H9 (cell line): Measurements from ENCODE around the gene KCNMA1. TPM values are rescaled to one million over a fixed set of nuclear protein-coding genes. Genes with fewer than 3 reads are reported as not detected.

Source experiments
- DNase-seq: peaks from one replicate; pipeline ENCODE4 v3.0.0-alpha.2; 2017
- H2AFZ ChIP-seq: one replicate; pipeline ENCODE4 v1.6.1; 2013; ENCODE audit warnings: mild to moderate bottlenecking, low read length, control low read depth, moderate library complexity
- H2AK5ac ChIP-seq: 2 replicates; pipeline ENCODE4 v1.6.1; 2013; ENCODE audit warnings: low read length, control low read depth, mixed read lengths; ENCODE audit not compliant: insufficient read length
- H2BK120ac ChIP-seq: one replicate; pipeline ENCODE4 v1.6.1; 2013; ENCODE audit warnings: low read depth, mild to moderate bottlenecking, low read length, control low read depth, inconsistent platforms; ENCODE audit not compliant: poor library complexity, severe bottlenecking
- H2BK12ac ChIP-seq: 2 replicates; pipeline ENCODE4 v1.6.1; 2013; ENCODE audit warnings: low read length, control low read depth, mixed read lengths, low read depth; ENCODE audit not compliant: insufficient read length
- H2BK15ac ChIP-seq: 2 replicates; pipeline ENCODE4 v1.6.1; 2013; ENCODE audit warnings: low read depth, low read length, control low read depth
- H2BK20ac ChIP-seq: one replicate; pipeline ENCODE4 v1.6.1; 2013; ENCODE audit warnings: low read depth, mild to moderate bottlenecking, low read length, control low read depth, inconsistent platforms; ENCODE audit not compliant: poor library complexity, severe bottlenecking
- H2BK5ac ChIP-seq: 2 replicates; pipeline ENCODE4 v1.6.1; 2013; ENCODE audit warnings: low read length, control low read depth, mixed read lengths; ENCODE audit not compliant: insufficient read length
- H3K14ac ChIP-seq: 2 replicates; pipeline ENCODE4 v1.6.1; 2013; ENCODE audit warnings: low read length, control low read depth; ENCODE audit not compliant: insufficient read depth
- H3K18ac ChIP-seq: 2 replicates; pipeline ENCODE4 v1.6.1; 2013; ENCODE audit warnings: low read depth, mild to moderate bottlenecking, mixed read lengths, low read length, control low read depth; ENCODE audit not compliant: insufficient read length
- H3K23ac ChIP-seq: 2 replicates; pipeline ENCODE4 v1.6.1; 2013; ENCODE audit warnings: low read length, control low read depth, mixed read lengths, low read depth; ENCODE audit not compliant: insufficient read length
- H3K23me2 ChIP-seq: 2 replicates; pipeline ENCODE4 v1.6.1; 2013; ENCODE audit warnings: low read depth, mild to moderate bottlenecking, mixed read lengths, low read length, control low read depth; ENCODE audit not compliant: insufficient read length, poor library complexity, severe bottlenecking
- H3K27ac ChIP-seq: 2 replicates; pipeline ENCODE4 v1.5.1; 2013; ENCODE audit warnings: low read length, control low read depth, mixed read lengths, low read depth; ENCODE audit not compliant: insufficient read length
- H3K27me3 ChIP-seq: 2 replicates; pipeline ENCODE4 v1.6.1; 2013; ENCODE audit warnings: low read length, control low read depth, inconsistent platforms; ENCODE audit not compliant: insufficient read depth
- H3K4ac ChIP-seq: 2 replicates; pipeline ENCODE4 v1.6.1; 2013; ENCODE audit warnings: low read depth, mild to moderate bottlenecking, control low read depth, inconsistent platforms, low read length, moderate library complexity
- H3K4me1 ChIP-seq: 2 replicates; pipeline ENCODE4 v1.6.1; 2013; ENCODE audit warnings: low read length, control low read depth, inconsistent platforms; ENCODE audit not compliant: insufficient read depth
- H3K4me2 ChIP-seq: 2 replicates; pipeline ENCODE4 v1.6.1; 2013; ENCODE audit warnings: low read length, control low read depth, mixed read lengths; ENCODE audit not compliant: insufficient read length, insufficient read depth
- H3K56ac ChIP-seq: 2 replicates; pipeline ENCODE4 v1.6.1; 2013; ENCODE audit warnings: low read depth, mild to moderate bottlenecking, mixed read lengths, low read length, control low read depth; ENCODE audit not compliant: insufficient read length
- H3K79me1 ChIP-seq: 2 replicates; pipeline ENCODE4 v1.6.1; 2013; ENCODE audit warnings: low read depth, mild to moderate bottlenecking, moderate library complexity, low read length, control low read depth, inconsistent platforms; ENCODE audit not compliant: insufficient read depth, poor library complexity, severe bottlenecking
- H3K79me2 ChIP-seq: 2 replicates; pipeline ENCODE4 v1.6.1; 2013; ENCODE audit warnings: low read length, control low read depth, inconsistent platforms; ENCODE audit not compliant: insufficient read depth
- H3K9ac ChIP-seq: 2 replicates; pipeline ENCODE4 v1.6.1; 2013; ENCODE audit warnings: low read length, control low read depth, mixed read lengths; ENCODE audit not compliant: insufficient read length; ENCODE audit errors: extremely low read depth
- H3K9me3 ChIP-seq: one replicate; pipeline ENCODE4 v1.6.1; 2013; ENCODE audit warnings: low read depth, low read length, inconsistent platforms; ENCODE audit not compliant: control insufficient read depth
- H3T11ph ChIP-seq: one replicate; pipeline ENCODE4 v1.6.1; 2013; ENCODE audit warnings: mild to moderate bottlenecking, low read length, control low read depth, inconsistent platforms
- H4K20me1 ChIP-seq: one replicate; pipeline ENCODE4 v1.6.1; 2013; ENCODE audit not compliant: control insufficient read depth, insufficient read length, insufficient read depth
- H4K5ac ChIP-seq: 2 replicates; pipeline ENCODE4 v1.6.1; 2013; ENCODE audit warnings: low read depth, mild to moderate bottlenecking, mixed read lengths, low read length, control low read depth; ENCODE audit not compliant: insufficient read length
- H4K8ac ChIP-seq: replicated peaks from 2 replicates; pipeline ENCODE4 v1.6.1; 2013; ENCODE audit warnings: low read length, control low read depth, mixed read lengths, low read depth; ENCODE audit not compliant: insufficient read length
- H4K91ac ChIP-seq: 2 replicates; pipeline ENCODE4 v1.6.1; 2013; ENCODE audit warnings: low read depth, mild to moderate bottlenecking, moderate library complexity, mixed read lengths, low read length, control low read depth; ENCODE audit not compliant: insufficient read length
- H3K27ac Mint-ChIP-seq, 3 experiments: 2 replicates in 2 of 3; 3 replicates in 1 of 3; pipeline ENCODE4 v1.8.0; 2020 to 2021; ENCODE audit warnings: mixed read lengths in 3 of 3, mild to moderate bottlenecking in 1 of 3, moderate library complexity in 1 of 3
- H3K27me3 Mint-ChIP-seq: 2 replicates; pipeline ENCODE4 v1.8.0; 2021; ENCODE audit warnings: low read depth, mild to moderate bottlenecking, moderate library complexity, mixed read lengths
- H3K36me3 Mint-ChIP-seq, 3 experiments: 2 replicates in 2 of 3; 3 replicates in 1 of 3; pipeline ENCODE4 v1.8.0; 2020 to 2021; ENCODE audit warnings: low read depth in 3 of 3, mixed read lengths in 3 of 3; ENCODE audit not compliant: insufficient read depth in 1 of 3
- H3K4me1 Mint-ChIP-seq, 2 experiments: 2 replicates each; pipeline ENCODE4 v1.8.0; 2020; ENCODE audit warnings: mixed read lengths in 2 of 2
- H3K4me3 Mint-ChIP-seq, 2 experiments: 2 replicates in 1 of 2; 3 replicates in 1 of 2; pipeline ENCODE4 v1.8.0; 2020 to 2021; ENCODE audit warnings: mild to moderate bottlenecking in 2 of 2, mixed read lengths in 2 of 2, moderate library complexity in 1 of 2
- H3K9me3 Mint-ChIP-seq, 2 experiments: 2 replicates in 1 of 2; 3 replicates in 1 of 2; pipeline ENCODE4 v1.8.0; 2020; ENCODE audit warnings: mild to moderate bottlenecking in 2 of 2, mixed read lengths in 2 of 2, moderate library complexity in 1 of 2
- CTCF ChIP-seq: fragments of 200-600 bp; sonication (generic); conservative IDR thresholded peaks from 3 replicates; pipeline ENCODE4 v1.8.0; 2021; ENCODE audit warnings: antibody characterized with exemption, mild to moderate bottlenecking
- WGBS: extraction: QIAGEN DNeasy Blood & Tissue Kit; methylation state at CpG from one replicate; pipeline ENCODE4 v1.1.7; 2013; ENCODE audit warnings: missing lambda C conversion rate, low lambda C conversion rate, mixed read lengths; ENCODE audit not compliant: insufficient read length; ENCODE audit errors: extremely low coverage; 5-methylcytosine and 5-hydroxymethylcytosine counted together
- total RNA-seq: library from RNA; stranded (reverse); gene quantifications from 2 replicates; pipeline ENCODE4 v1.2.1, GENCODE V29; 2021

KCNMA1 gene
- total RNA-seq, 1 experiment from 2014 or later, result 2.0 TPM

GRCh38 chr10:77390481-77390891 lies 247.1 kb downstream of the KCNMA1 start:
- H2BK20ac ChIP-seq, result no peak overlapping the region
- H3K56ac ChIP-seq, result no peak overlapping the region
- Mint-ChIP-seq H3K9me3 (no peaks in the 10 kb centered on the region), H3K27me3 (no peaks in the 10 kb centered on the region; the same call in none of the 2 replicates), H3K36me3 (no peaks in the 10 kb centered on the region), H3K27ac (0 out of 7 replicates have a peak overlapping the region, but pooled peaks of 1 of the 3 experiments have one; percentile 16), H3K4me3 (no peak overlapping the region), H3K4me1 (peaks cover 37 to 45% of the 10 kb centered on the region in 2 experiments)
- H3K79me2 ChIP-seq, result no peaks in the 10 kb centered on the region
- H3K18ac ChIP-seq, result no peak overlapping the region
- H3K9me3 ChIP-seq, result no peaks in the 10 kb centered on the region
- no peak overlapping the region for H4K8ac ChIP-seq
- H2AK5ac ChIP-seq, result no peak overlapping the region
- no peaks in the 10 kb centered on the region for H3K27me3 ChIP-seq
- no peaks in the 10 kb centered on the region for H3K23me2 ChIP-seq
- no peak overlapping the region for H2BK5ac ChIP-seq
- H3K4me2 ChIP-seq, result no peak overlapping the region
- peaks cover 5% of the 10 kb centered on the region; the same call in 1 of the 2 replicates for H3K4me1 ChIP-seq
- DNase-seq, result no peak
- no peak overlapping the region for H2BK120ac ChIP-seq
- H3K23ac ChIP-seq, result no peak overlapping the region
- no peaks in the 10 kb centered on the region for H4K20me1 ChIP-seq
- H4K91ac ChIP-seq, result no peak overlapping the region
- H3K27ac ChIP-seq, result no peak overlapping the region
- H2BK15ac ChIP-seq, result no peak overlapping the region
- no peak overlapping the region for H3T11ph ChIP-seq
- no CpG with 5 or more reads among the region's 2 CpGs for WGBS
- TF ChIP-seq CTCF, result no peak
- H3K14ac ChIP-seq, result no peak overlapping the region
- H3K9ac ChIP-seq, result no peak overlapping the region
- no peaks in the 10 kb centered on the region for H3K79me1 ChIP-seq
- no peak overlapping the region for H3K4ac ChIP-seq
- no peak overlapping the region for H4K5ac ChIP-seq
- no peak overlapping the region for H2AFZ ChIP-seq
- H2BK12ac ChIP-seq, result no peak overlapping the region
